Upper lobe of left lung (tissue), 6 donors: ENCODE results near the gene C2orf69. TPM values are rescaled to one million over a fixed set of nuclear protein-coding genes. Genes with fewer than 3 reads are reported as not detected.

Source experiments
- ATAC-seq, 2 donors: fragments of 200-7000 bp; cut with Tn5 transposase; one replicate each; pipeline ENCODE4 v1.9.1; 2022; ENCODE audit warnings: mild to moderate bottlenecking in 2 of 2, moderate library complexity in 2 of 2; ENCODE audit not compliant: low FRiP score in 2 of 2
- DNase-seq, 2 donors: peaks; one replicate each; pipeline ENCODE4 v3.0.0-alpha.2; 2019 to 2020
- H3K27ac ChIP-seq, 4 donors: fragments of 200-600 bp; sonication (generic); one replicate each; pipeline ENCODE4 v1.5.1; 2016 to 2019
- H3K27me3 ChIP-seq, 4 donors: fragments of 200-600 bp; sonication (generic); one replicate each; pipeline ENCODE4 v1.5.1; 2017 to 2019
- H3K36me3 ChIP-seq, 4 donors: fragments of 200-600 bp; sonication (generic); one replicate each; pipeline ENCODE4 v1.5.1; 2016 to 2019
- H3K4me1 ChIP-seq, 4 donors: fragments of 200-600 bp; sonication (generic); one replicate each; pipeline ENCODE4 v1.5.1; 2018 to 2019
- H3K4me3 ChIP-seq, 4 donors: fragments of 200-600 bp; sonication (generic); one replicate each; pipeline ENCODE4 v1.5.1; 2017 to 2019; ENCODE audit warnings: mild to moderate bottlenecking in 2 of 4, moderate library complexity in 1 of 4
- H3K9me3 ChIP-seq, 4 donors: fragments of 200-600 bp; sonication (generic); one replicate each; pipeline ENCODE4 v1.5.1; 2018 to 2019
- CTCF ChIP-seq, 6 experiments: fragments of 450-650 bp in 4 of 6; fragments of 200-600 bp in 2 of 6; sonication (generic) in 2 of 6; IDR thresholded peaks; one replicate each; pipeline ENCODE4 v1.5.1; 2016 to 2019; ENCODE audit warnings: antibody characterized with exemption in 6 of 6
- EP300 ChIP-seq, 4 donors: sonication (generic); formaldehyde crosslinking; IDR thresholded peaks; one replicate each; pipeline ENCODE4 v1.5.1; 2017; ENCODE audit warnings: antibody characterized with exemption in 4 of 4, control low read depth in 2 of 4
- POLR2A ChIP-seq, 4 donors: fragments of 450-650 bp; IDR thresholded peaks; one replicate each; pipeline ENCODE4 v1.5.1; 2016 to 2017; ENCODE audit warnings: antibody characterized with exemption in 4 of 4, mild to moderate bottlenecking in 2 of 4
- POLR2AphosphoS5 ChIP-seq, 2 donors: sonication (generic); formaldehyde crosslinking; IDR thresholded peaks; one replicate each; pipeline ENCODE4 v1.5.1; 2017; ENCODE audit warnings: antibody characterized with exemption in 2 of 2
- WGBS, 2 donors: methylation state at CpG; one replicate each; pipeline ENCODE4 v1.1.5; 2017 to 2018; 5-methylcytosine and 5-hydroxymethylcytosine counted together
- total RNA-seq, 6 donors: library from RNA; depleted of rRNA in 4 of 6; stranded (reverse); fragments of >200 nt in 4 of 6; gene quantifications; one replicate each; pipeline versions ENCODE4 v1.1.0 to v1.2.1, GENCODE V29; 2016 to 2021
- donor health status: DM: no; HTN: no; CAD: no; lungs with moderate emphysema.
- donor health status: DM: no; HTN: yes; CAD: no; lungs with severe emphysema.

Gene C2orf69
- total RNA-seq, 6 donors from 2014 or later: 6.0 to 14.9 (median 11.5) TPM

DNA sequence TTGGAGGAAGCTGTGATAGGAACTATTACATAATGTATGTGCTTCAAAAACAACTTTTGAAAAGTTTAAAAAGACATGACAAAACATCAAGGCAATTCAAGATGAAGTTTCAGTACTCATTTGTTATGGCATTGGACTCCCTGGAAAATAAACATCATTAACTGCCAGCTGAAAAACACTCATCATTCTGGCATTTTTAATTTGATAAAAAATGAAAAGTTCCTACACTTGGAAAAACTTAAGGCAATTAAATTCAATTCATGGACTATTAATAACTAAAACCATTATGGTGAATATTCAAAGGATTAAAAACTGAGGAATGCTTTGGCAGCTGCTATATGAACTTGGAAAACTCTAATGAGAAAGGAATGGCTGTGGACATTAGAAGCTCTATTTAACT, 35.7 kb downstream of the C2orf69 start:
- no peak overlapping the region for H3K4me3 ChIP-seq
- peak overlapping the region in 1 of 4 donors; percentile 1 for H3K27ac ChIP-seq
- no peaks in the 10 kb centered on the region for H3K27me3 ChIP-seq
- ATAC-seq: no peak
- H3K9me3 ChIP-seq: no peaks in the 10 kb centered on the region
- H3K4me1 ChIP-seq: peaks cover 0 to 4% (median 0%) of the 10 kb centered on the region in 4 donors
- H3K36me3 ChIP-seq: peaks cover 4 to 73% (median 12%) of the 10 kb centered on the region in 4 donors
- no peak for TF ChIP-seq EP300 (IDR thresholded peaks at IDR 0.05)
- TF ChIP-seq POLR2A (IDR thresholded peaks at IDR 0.05): no peak
- no peak for TF ChIP-seq POLR2AphosphoS5 (IDR thresholded peaks at IDR 0.05)
- TF ChIP-seq CTCF (IDR thresholded peaks at IDR 0.05): no peak
- DNase-seq: no peak

DNA sequence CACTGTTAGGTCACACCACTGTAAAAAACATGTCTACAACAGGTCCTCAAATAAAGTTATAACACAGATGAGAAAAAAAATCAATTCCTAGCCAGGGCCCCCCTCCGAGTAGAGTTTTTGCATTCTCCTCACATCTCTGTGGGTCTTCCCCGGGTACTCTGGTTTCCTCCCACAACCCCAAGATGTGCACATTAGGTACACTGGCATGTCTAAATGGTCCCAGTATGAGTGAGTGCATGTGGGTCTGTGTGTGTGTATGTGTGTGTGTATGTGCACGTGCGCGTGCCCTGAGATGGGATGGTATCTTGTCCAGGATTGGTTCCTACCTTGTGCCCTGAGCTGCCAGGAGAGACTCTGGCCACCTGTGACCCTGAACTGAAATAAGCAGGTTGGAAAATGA, 39.3 kb downstream of the C2orf69 start:
- TF ChIP-seq POLR2A (IDR thresholded peaks at IDR 0.05) (no peak), CTCF (IDR thresholded peaks at IDR 0.05) (no peak), EP300 (IDR thresholded peaks at IDR 0.05) (no peak), POLR2AphosphoS5 (IDR thresholded peaks at IDR 0.05) (no peak)
- DNase-seq (no peak), ATAC-seq (no peak)
- Histone ChIP-seq H3K9me3 (peaks cover 0 to 2% (median 0%) of the 10 kb centered on the region in 4 donors), H3K36me3 (peaks cover 4 to 47% (median 10%) of the 10 kb centered on the region in 4 donors), H3K4me1 (peaks cover 13 to 25% (median 18%) of the 10 kb centered on the region in 4 donors), H3K27me3 (no peaks in the 10 kb centered on the region), H3K4me3 (no peak overlapping the region), H3K27ac (no peak overlapping the region)
- WGBS, 2 donors: 95 to 98% methylated on average over 5 of the region's 5 CpGs

GRCh38 chr2:199951023-199951422, 39.9 kb downstream of the C2orf69 start:
- no peak overlapping the region for H3K4me3 ChIP-seq
- H3K4me1 ChIP-seq: peaks cover 13 to 27% (median 18%) of the 10 kb centered on the region in 4 donors
- no peak for ATAC-seq
- peaks cover 0 to 6% (median 0%) of the 10 kb centered on the region in 4 donors for H3K9me3 ChIP-seq
- no peaks in the 10 kb centered on the region for H3K27me3 ChIP-seq
- WGBS, 2 donors: 51 to 67% methylated on average over 1 of the region's 1 CpG
- TF ChIP-seq POLR2AphosphoS5 (IDR thresholded peaks at IDR 0.05) (no peak), EP300 (IDR thresholded peaks at IDR 0.05) (no peak), CTCF (IDR thresholded peaks at IDR 0.05) (no peak), POLR2A (IDR thresholded peaks at IDR 0.05) (no peak)
- no peak for DNase-seq
- H3K36me3 ChIP-seq: peaks cover 4 to 41% (median 6%) of the 10 kb centered on the region in 4 donors
- H3K27ac ChIP-seq: no peak overlapping the region

GRCh38 chr2:199955007-199955338, 43.9 kb downstream of the C2orf69 start:
- H3K27me3 ChIP-seq: no peaks in the 10 kb centered on the region
- peak in 1 of 2 donors; percentile 64 for ATAC-seq
- peaks cover 0 to 6% (median 0%) of the 10 kb centered on the region in 4 donors for H3K9me3 ChIP-seq
- peak overlapping the region; percentile 81 to 100 (median 94) for H3K4me3 ChIP-seq
- H3K4me1 ChIP-seq: peaks cover 27 to 49% (median 35%) of the 10 kb centered on the region in 4 donors
- WGBS, 2 donors: 0 to 1% methylated on average over 5 to 13 of the region's 13 CpGs
- peaks cover 0 to 19% (median 4%) of the 10 kb centered on the region in 4 donors for H3K36me3 ChIP-seq
- DNase-seq: no peak
- peak overlapping the region; percentile 90 to 97 (median 95) for H3K27ac ChIP-seq
- no peak for TF ChIP-seq POLR2AphosphoS5 (IDR thresholded peaks at IDR 0.05)
- TF ChIP-seq CTCF (IDR thresholded peaks at IDR 0.05): no peak
- TF ChIP-seq POLR2A (IDR thresholded peaks at IDR 0.05): no peak
- TF ChIP-seq EP300 (IDR thresholded peaks at IDR 0.05): no peak
